HG03060 (cell line): Measurements from ENCODE around the gene ATF3.
"Not testable (repeated sequence)": the region's sequence is repeated elsewhere in the genome, so short reads cannot be mapped to it uniquely, and the experiment has no call there.

Experiments used
- ATAC-seq: cut with Tn5 transposase; IDR thresholded peaks from one replicate; pipeline ENCODE4 v1.9.1; 2021; ENCODE audit warnings: low read depth, moderate number of reproducible peaks; ENCODE audit not compliant: unreplicated experiment

The ATF3 gene

GRCh38 chr1:212647004-212647403 lies 38.4 kb downstream of the ATF3 start:
- ATAC-seq, result no peak

- no peak for ATAC-seq
These were observed 39.9 kb downstream of the ATF3 start for GRCh38 chr1:212648431-212648830.

- ATAC-seq, result no peak
These were observed 40.5 kb downstream of the ATF3 start for GRCh38 chr1:212649020-212649419.

- no peak for ATAC-seq
These were observed 41.7 kb downstream of the ATF3 start for GRCh38 chr1:212650228-212650627.

GRCh38 chr1:212651521-212651920 lies 43.0 kb downstream of the ATF3 start:
- ATAC-seq, result no peak

- no peak for ATAC-seq
These were observed 43.4 kb downstream of the ATF3 start for GRCh38 chr1:212651977-212652376.

GRCh38 chr1:212652609-212653008 lies 44.0 kb downstream of the ATF3 start:
- ATAC-seq, result no peak

- no peak for ATAC-seq
These were observed 47.3 kb downstream of the ATF3 start for GRCh38 chr1:212655668-212656440.

GRCh38 chr1:212656730-212657129 lies 48.2 kb downstream of the ATF3 start:
- ATAC-seq, result no peak

GRCh38 chr1:212658250-212658649 lies 49.7 kb downstream of the ATF3 start:
- not testable (repeated sequence) for ATAC-seq

GRCh38 chr1:212664409-212665199 lies 56.0 kb downstream of the ATF3 start:
- no peak for ATAC-seq

GRCh38 chr1:212665241-212666115 lies 56.9 kb downstream of the ATF3 start:
- no peak for ATAC-seq

- no peak for ATAC-seq
These were observed 57.7 kb downstream of the ATF3 start for GRCh38 chr1:212666116-212666775.

GRCh38 chr1:212667223-212668139 lies 58.9 kb downstream of the ATF3 start:
- no peak for ATAC-seq

GRCh38 chr1:212668477-212668876 lies 59.9 kb downstream of the ATF3 start:
- no peak for ATAC-seq

- ATAC-seq, result no peak
These were observed 60.5 kb downstream of the ATF3 start for GRCh38 chr1:212669102-212669501.

- ATAC-seq, result no peak
These were observed 61.0 kb downstream of the ATF3 start for GRCh38 chr1:212669600-212669999.

GRCh38 chr1:212670301-212670700 lies 61.7 kb downstream of the ATF3 start:
- no peak for ATAC-seq
